Adipocyte (in vitro differentiated cells): Measurements from ENCODE around the gene PEX7.
"Not testable (repeated sequence)": the region's sequence is repeated elsewhere in the genome, so short reads cannot be mapped to it uniquely, and the experiment has no call there.

Experiments used
- DNase-seq: peaks from one replicate; pipeline ENCODE4 v3.0.0-alpha.2; 2015; ENCODE audit warnings: low read depth
- H3K27me3 ChIP-seq: replicated peaks from 2 replicates; pipeline ENCODE4 v1.7.0; 2013; ENCODE audit warnings: mild to moderate bottlenecking, low read length, moderate library complexity; ENCODE audit not compliant: control insufficient read depth, insufficient read depth
- H3K36me3 ChIP-seq: 2 replicates; pipeline ENCODE4 v1.7.0; 2013; ENCODE audit warnings: low read length, mild to moderate bottlenecking, moderate library complexity; ENCODE audit not compliant: control insufficient read depth, insufficient read depth, severe bottlenecking
- H3K4me1 ChIP-seq: 2 replicates; pipeline ENCODE4 v1.7.0; 2013; ENCODE audit warnings: mild to moderate bottlenecking, low read length, moderate library complexity; ENCODE audit not compliant: control insufficient read depth, insufficient read depth
- H3K4me3 ChIP-seq: 2 replicates; pipeline ENCODE4 v1.7.0; 2013; ENCODE audit warnings: mild to moderate bottlenecking, low read length, moderate library complexity
- H3K9ac ChIP-seq: 2 replicates; pipeline ENCODE4 v1.7.0; 2013; ENCODE audit warnings: mild to moderate bottlenecking, low read length, moderate library complexity
- H3K9me3 ChIP-seq: 2 replicates; pipeline ENCODE4 v1.7.0; 2013; ENCODE audit warnings: mild to moderate bottlenecking, low read length, moderate library complexity; ENCODE audit not compliant: control insufficient read depth

The PEX7 gene

GRCh38 chr6:136959471-136959891, 137.1 kb downstream of the PEX7 start:
- H3K27me3 ChIP-seq = peaks cover 14% of the 10 kb centered on the region
- no peaks in the 10 kb centered on the region for H3K9me3 ChIP-seq
- DNase-seq = no peak

GRCh38 chr6:136959935-136960334, 137.5 kb downstream of the PEX7 start:
- DNase-seq, H3K9ac ChIP-seq, H3K36me3 ChIP-seq, H3K9me3 ChIP-seq, H3K4me1 ChIP-seq, H3K4me3 ChIP-seq: not testable (repeated sequence)
- peaks cover 14% of the 10 kb centered on the region for H3K27me3 ChIP-seq

More at GRCh38 chr6:136959471-136959891, 137.1 kb downstream of the PEX7 start:
- Histone ChIP-seq H3K36me3 (no peaks in the 10 kb centered on the region), H3K9ac (no peak overlapping the region), H3K4me3 (no peak overlapping the region), H3K4me1 (no peaks in the 10 kb centered on the region)

GRCh38 chr6:136960781-136961180, 138.4 kb downstream of the PEX7 start:
- no peak for DNase-seq
- H3K4me3 ChIP-seq = no peak overlapping the region
- H3K4me1 ChIP-seq = no peaks in the 10 kb centered on the region
- no peak overlapping the region for H3K9ac ChIP-seq
- H3K36me3 ChIP-seq = no peaks in the 10 kb centered on the region
- no peaks in the 10 kb centered on the region for H3K9me3 ChIP-seq
- H3K27me3 ChIP-seq = peaks cover 14% of the 10 kb centered on the region

GRCh38 chr6:136961848-136962247, 139.5 kb downstream of the PEX7 start:
- Histone ChIP-seq H3K9ac (no peak overlapping the region), H3K4me3 (no peak overlapping the region), H3K4me1 (no peaks in the 10 kb centered on the region), H3K27me3 (peaks cover 18% of the 10 kb centered on the region), H3K9me3 (no peaks in the 10 kb centered on the region), H3K36me3 (no peaks in the 10 kb centered on the region)
- DNase-seq = no peak

GRCh38 chr6:136962661-136963060, 140.3 kb downstream of the PEX7 start:
- peaks cover 24% of the 10 kb centered on the region for H3K27me3 ChIP-seq
- H3K9ac ChIP-seq = no peak overlapping the region
- DNase-seq = no peak

GRCh38 chr6:136963259-136963658, 140.9 kb downstream of the PEX7 start:
- no peak overlapping the region for H3K9ac ChIP-seq
- H3K36me3 ChIP-seq = no peaks in the 10 kb centered on the region
- peaks cover 25% of the 10 kb centered on the region for H3K27me3 ChIP-seq
- no peaks in the 10 kb centered on the region for H3K9me3 ChIP-seq
- H3K4me3 ChIP-seq = no peak overlapping the region
- no peaks in the 10 kb centered on the region for H3K4me1 ChIP-seq
- no peak for DNase-seq

More at GRCh38 chr6:136962661-136963060, 140.3 kb downstream of the PEX7 start:
- Histone ChIP-seq H3K4me1 (no peaks in the 10 kb centered on the region), H3K9me3 (no peaks in the 10 kb centered on the region), H3K4me3 (no peak overlapping the region), H3K36me3 (no peaks in the 10 kb centered on the region)
